Astrocyte of the hippocampus (primary cell): Measurements from ENCODE around the gene FES.

Source experiments
- DNase-seq: peaks from one replicate; pipeline ENCODE4 v3.0.0; 2011; ENCODE audit warnings: low read depth, low spot score

FES gene

GRCh38 chr15:90930861-90931574 lies 46.7 kb downstream of the FES start:
- DNase-seq, result no peak

GRCh38 chr15:90931575-90931827 lies 47.2 kb downstream of the FES start:
- no peak for DNase-seq

GRCh38 chr15:90931828-90932659 lies 47.7 kb downstream of the FES start, which contains the start of gene HDDC3:
HDDC3 (minus strand) TSS chr15:90932549; CDS start chr15:90932540, 9 bp downstream.
- DNase-seq, result peak; percentile 94

GRCh38 chr15:90932660-90932991 lies 48.3 kb downstream of the FES start:
- no peak for DNase-seq

- no peak for DNase-seq
Measured at GRCh38 chr15:90933301-90933700, 49.0 kb downstream of the FES start.

GRCh38 chr15:90934256-90934948 lies 50.1 kb downstream of the FES start:
- DNase-seq, result peak; percentile 91

- DNase-seq, result peak; percentile 94
Measured at GRCh38 chr15:90934949-90935751, 50.8 kb downstream of the FES start, which contains the start of gene UNC45A. UNC45A (plus strand) TSS chr15:90935285; CDS start chr15:90935325, 40 bp downstream.

- no peak for DNase-seq
Measured at GRCh38 chr15:90936823-90937222, 52.5 kb downstream of the FES start.

GRCh38 chr15:90938261-90938660 lies 54.0 kb downstream of the FES start:
- DNase-seq, result no peak

- no peak for DNase-seq
Measured at GRCh38 chr15:90939756-90940155, 55.5 kb downstream of the FES start.

GRCh38 chr15:90941038-90941437 lies 56.7 kb downstream of the FES start:
- DNase-seq, result no peak

GRCh38 chr15:90942354-90943120 lies 58.2 kb downstream of the FES start:
- no peak for DNase-seq

- DNase-seq, result no peak
Measured at GRCh38 chr15:90945091-90945490, 60.8 kb downstream of the FES start.
